ENCODE measurements around the gene ZGPAT. TPM values are rescaled to one million over a fixed set of nuclear protein-coding genes. Genes with fewer than 3 reads are reported as not detected.

Gene ZGPAT, protein sequence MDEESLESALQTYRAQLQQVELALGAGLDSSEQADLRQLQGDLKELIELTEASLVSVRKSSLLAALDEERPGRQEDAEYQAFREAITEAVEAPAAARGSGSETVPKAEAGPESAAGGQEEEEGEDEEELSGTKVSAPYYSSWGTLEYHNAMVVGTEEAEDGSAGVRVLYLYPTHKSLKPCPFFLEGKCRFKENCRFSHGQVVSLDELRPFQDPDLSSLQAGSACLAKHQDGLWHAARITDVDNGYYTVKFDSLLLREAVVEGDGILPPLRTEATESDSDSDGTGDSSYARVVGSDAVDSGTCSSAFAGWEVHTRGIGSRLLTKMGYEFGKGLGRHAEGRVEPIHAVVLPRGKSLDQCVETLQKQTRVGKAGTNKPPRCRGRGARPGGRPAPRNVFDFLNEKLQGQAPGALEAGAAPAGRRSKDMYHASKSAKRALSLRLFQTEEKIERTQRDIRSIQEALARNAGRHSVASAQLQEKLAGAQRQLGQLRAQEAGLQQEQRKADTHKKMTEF
- total RNA-seq, result 17.9 and 21.7 TPM in 2 replicates

DNA sequence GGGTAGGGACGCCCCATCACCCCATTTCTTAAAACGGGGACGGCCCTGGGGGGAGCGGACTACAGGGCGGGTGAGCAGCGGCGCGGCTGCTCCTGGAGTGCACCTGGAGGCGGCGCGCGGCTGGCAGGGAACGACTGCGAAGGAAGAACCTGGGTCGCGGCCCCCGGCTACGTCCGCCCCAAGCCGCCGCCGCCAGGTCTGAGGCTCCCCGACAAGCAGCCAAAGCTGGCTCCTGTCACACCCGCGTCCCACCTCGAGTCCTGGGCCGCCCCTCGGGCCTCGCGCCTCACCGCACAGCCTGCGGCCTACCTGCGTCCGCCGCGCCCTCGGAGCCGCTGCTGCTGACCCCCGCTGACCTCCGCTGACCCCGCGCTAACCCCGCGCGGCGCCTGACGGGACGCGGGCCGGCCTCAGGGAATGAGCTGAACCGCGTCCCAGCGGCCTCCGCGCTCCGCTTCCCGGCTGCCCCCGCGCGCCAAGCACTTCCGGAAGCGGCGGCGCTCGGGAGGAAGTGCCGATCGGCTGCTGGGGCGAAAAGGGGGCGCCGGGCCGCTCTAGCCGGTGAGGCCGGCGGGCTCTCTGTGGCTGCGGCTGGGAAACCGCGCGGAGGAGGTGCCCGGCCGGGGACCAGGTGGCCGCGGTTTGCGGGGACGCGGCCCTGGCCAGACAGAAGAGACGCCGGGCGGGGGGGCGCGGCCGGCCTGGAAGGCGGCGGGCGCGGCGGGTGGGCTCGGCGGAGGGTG is at the start of gene ZGPAT, which contains the start of gene ARFRP1:
TSS of gene ZGPAT (plus strand) at position 482 of the 743 bp plus-strand sequence. CDS start 542 bp downstream, outside the sequence.
TSS of gene ARFRP1 (minus strand) at position 419 of the 743 bp plus-strand sequence. CDS start 885 bp downstream, outside the sequence.

DNA sequence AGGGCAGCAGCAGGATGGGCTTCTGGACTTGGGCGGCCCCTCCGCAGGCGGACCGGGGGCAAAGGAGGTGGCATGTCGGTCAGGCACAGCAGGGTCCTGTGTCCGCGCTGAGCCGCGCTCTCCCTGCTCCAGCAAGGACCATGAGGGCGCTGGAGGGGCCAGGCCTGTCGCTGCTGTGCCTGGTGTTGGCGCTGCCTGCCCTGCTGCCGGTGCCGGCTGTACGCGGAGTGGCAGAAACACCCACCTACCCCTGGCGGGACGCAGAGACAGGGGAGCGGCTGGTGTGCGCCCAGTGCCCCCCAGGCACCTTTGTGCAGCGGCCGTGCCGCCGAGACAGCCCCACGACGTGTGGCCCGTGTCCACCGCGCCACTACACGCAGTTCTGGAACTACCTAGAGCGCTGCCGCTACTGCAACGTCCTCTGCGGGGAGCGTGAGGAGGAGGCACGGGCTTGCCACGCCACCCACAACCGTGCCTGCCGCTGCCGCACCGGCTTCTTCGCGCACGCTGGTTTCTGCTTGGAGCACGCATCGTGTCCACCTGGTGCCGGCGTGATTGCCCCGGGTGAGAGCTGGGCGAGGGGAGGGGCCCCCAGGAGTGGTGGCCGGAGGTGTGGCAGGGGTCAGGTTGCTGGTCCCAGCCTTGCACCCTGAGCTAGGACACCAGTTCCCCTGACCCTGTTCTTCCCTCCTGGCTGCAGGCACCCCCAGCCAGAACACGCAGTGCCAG is 11.0 kb upstream of the ZGPAT start, which contains the start of gene TNFRSF6B:
TSS of gene TNFRSF6B (plus strand) at position 25 of the 729 bp plus-strand sequence. CDS start at position 141, 116 bp downstream.

DNA sequence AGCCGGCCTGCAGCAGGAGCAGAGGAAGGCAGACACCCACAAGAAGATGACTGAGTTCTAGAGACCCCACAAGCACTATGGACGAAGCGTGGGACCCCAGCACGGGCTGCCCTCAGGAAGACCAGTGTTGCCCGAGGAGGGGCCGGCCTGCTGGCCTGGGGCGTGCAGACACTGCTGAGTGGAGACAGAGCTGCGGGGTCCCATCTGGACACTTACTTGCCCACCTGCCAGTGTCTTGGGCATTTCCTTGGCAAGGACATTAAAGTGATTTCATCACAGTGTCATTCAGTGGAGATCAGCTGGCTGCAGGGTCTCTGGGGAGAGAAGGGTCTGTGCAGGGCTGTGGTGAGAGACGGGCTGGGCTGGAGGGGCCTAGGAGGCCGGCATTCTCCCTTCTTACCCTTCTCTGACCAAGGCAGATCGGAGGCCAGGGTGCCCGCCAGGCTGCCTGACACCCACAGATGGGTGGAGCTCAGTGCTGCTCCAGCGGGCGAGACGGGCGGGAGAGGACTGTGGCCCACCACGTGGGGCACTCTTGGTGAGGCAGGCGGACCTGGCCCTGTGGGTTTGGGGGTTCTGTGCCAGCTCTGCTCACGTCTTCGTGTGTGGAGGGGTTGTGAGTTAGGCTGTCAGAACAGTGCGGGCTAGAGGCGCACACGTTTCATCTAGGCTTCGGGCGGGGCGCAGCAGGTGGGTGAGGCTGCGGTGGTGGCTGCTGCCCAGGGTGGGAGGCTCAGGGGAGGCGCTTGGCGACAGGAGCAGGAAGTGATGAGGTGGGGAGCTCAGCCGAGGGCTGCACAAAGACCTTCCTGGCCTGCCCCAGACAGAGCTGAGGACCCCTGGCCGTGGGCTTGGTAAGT is 28.2 kb downstream of the ZGPAT start, which contains the start of gene LIME1:
TSS of gene LIME1 (plus strand) at position 806 of the 860 bp plus-strand sequence. CDS start 886 bp downstream, outside the sequence.

DNA sequence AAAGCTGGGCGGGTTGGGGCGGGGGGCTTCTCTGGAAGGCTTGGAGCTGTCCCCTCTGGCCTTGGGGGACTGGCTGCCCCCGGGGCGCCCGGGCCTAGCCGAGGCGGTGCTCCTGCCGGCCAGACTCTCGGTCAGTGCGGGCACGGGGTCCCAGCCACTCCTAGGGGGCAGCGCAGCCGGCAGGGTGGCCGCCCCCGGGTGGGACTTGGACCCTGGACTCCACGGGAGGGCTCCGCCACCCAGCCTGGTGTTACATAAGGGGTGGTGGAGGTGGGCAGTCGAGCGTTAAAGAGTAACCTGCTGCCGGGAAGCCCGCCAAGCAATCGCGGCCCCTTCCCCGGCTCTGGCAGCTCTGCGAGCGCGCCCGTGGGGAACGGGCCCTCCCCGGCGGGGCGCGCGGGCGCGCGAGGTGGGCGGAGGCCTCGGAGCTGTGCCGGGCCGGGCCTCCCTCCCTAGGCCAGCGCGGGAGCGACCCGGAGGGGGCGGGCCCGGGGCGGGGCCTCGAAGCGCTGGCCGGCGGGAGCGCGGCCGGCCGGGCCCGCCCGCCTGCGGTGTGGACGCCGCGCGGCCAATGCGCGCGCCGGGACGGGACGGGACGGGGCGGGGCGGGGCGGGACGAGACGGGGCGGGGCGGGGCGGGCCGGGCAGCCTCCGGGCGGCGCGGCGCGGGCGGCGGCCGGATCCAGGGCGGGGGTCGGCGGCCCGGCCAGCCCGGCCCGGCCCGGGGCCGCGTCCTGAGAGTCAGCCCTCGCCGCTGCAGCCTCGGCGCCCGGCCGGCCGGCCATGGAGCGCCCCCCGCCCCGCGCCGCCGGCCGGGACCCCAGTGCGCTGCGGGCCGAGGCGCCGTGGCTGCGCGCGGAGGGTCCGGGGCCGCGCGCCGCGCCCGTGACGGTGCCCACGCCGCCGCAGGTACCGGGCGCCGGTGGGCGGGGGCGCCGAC is 31.6 kb downstream of the ZGPAT start, which contains the start of gene SLC2A4RG:
TSS of gene SLC2A4RG (plus strand) at position 647 of the 940 bp plus-strand sequence. CDS start at position 784, 137 bp downstream.

Other genes starting within 250 kb of the ZGPAT start
- not detected in 2 replicates for gene KCNQ2, start 235.4 kb upstream of the ZGPAT start, total RNA-seq
- 1.0 and 2.0 TPM in 2 replicates for gene EEF1A2, start 209.0 kb upstream of the ZGPAT start, total RNA-seq
- 12.1 and 14.5 TPM in 2 replicates for gene PPDPF, start 187.3 kb upstream of the ZGPAT start, total RNA-seq
- gene PTK6, start 170.7 kb upstream of the ZGPAT start, total RNA-seq, result under 0.01 TPM in 2 replicates
- gene SRMS, start 160.3 kb upstream of the ZGPAT start, total RNA-seq, result not detected in 2 replicates
- 0.63 and 0.94 TPM in 2 replicates for gene FNDC11, start 153.9 kb upstream of the ZGPAT start, total RNA-seq
- gene HELZ2, start 133.8 kb upstream of the ZGPAT start, total RNA-seq, result 31.0 and 44.7 TPM in 2 replicates
- gene GMEB2, start 80.9 kb upstream of the ZGPAT start, total RNA-seq, result 8.5 and 9.3 TPM in 2 replicates
- gene STMN3, start 54.6 kb upstream of the ZGPAT start, total RNA-seq, result 2.7 and 3.4 TPM in 2 replicates
- 10.0 and 13.1 TPM in 2 replicates for gene RTEL1, start 49.7 kb upstream of the ZGPAT start, total RNA-seq
- gene TNFRSF6B, start 11.4 kb upstream of the ZGPAT start, total RNA-seq, result 10.2 and 60.2 TPM in 2 replicates
- gene ARFRP1, start 63 bp upstream of the ZGPAT start, total RNA-seq, result 39.6 and 54.9 TPM in 2 replicates
- gene LIME1, start 28.6 kb downstream of the ZGPAT start, total RNA-seq, result 2.2 and 4.3 TPM in 2 replicates
- 12.4 and 12.5 TPM in 2 replicates for gene SLC2A4RG, start 31.7 kb downstream of the ZGPAT start, total RNA-seq
- gene ZBTB46, start 123.2 kb downstream of the ZGPAT start, total RNA-seq, result 7.8 and 12.8 TPM in 2 replicates
- not detected in 2 replicates for gene ABHD16B, start 153.5 kb downstream of the ZGPAT start, total RNA-seq
- 101 and 131 TPM in 2 replicates for gene TPD52L2, start 157.2 kb downstream of the ZGPAT start, total RNA-seq
- 82.5 and 84.7 TPM in 2 replicates for gene DNAJC5, start 187.1 kb downstream of the ZGPAT start, total RNA-seq
- 25.3 and 29.2 TPM in 2 replicates for gene UCKL1, start 248.4 kb downstream of the ZGPAT start, total RNA-seq